SJCRH30 (cell line): ENCODE measurements around the gene IL17RE. TPM values are rescaled to one million over a fixed set of nuclear protein-coding genes. Genes with fewer than 3 reads are reported as not detected.

Experiments used
- DNase-seq, 2 experiments: peaks; one replicate each; pipeline ENCODE4 v3.0.0-alpha.2; 2015 to 2020
- H3K27ac ChIP-seq: fragments of 250-450 bp; sonication (Bioruptor Pico); 2 replicates; pipeline ENCODE4 v1.5.1; 2020; ENCODE audit warnings: mild to moderate bottlenecking, moderate library complexity
- H3K27me3 ChIP-seq: fragments of 250-450 bp; sonication (Bioruptor Pico); 2 replicates; pipeline ENCODE4 v1.5.1; 2020; ENCODE audit warnings: mild to moderate bottlenecking, moderate library complexity
- H3K36me3 ChIP-seq: fragments of 250-450 bp; sonication (Bioruptor Pico); 2 replicates; pipeline ENCODE4 v1.5.1; 2020; ENCODE audit warnings: mild to moderate bottlenecking, moderate library complexity
- H3K4me1 ChIP-seq: fragments of 250-450 bp; sonication (Bioruptor Pico); 2 replicates; pipeline ENCODE4 v1.5.1; 2020; ENCODE audit warnings: mild to moderate bottlenecking, moderate library complexity
- H3K4me3 ChIP-seq: fragments of 250-450 bp; sonication (Bioruptor Pico); 2 replicates; pipeline ENCODE4 v1.5.1; 2020; ENCODE audit warnings: mild to moderate bottlenecking, moderate library complexity
- H3K9me3 ChIP-seq: fragments of 250-450 bp; sonication (Bioruptor Pico); replicated peaks from 2 replicates; pipeline ENCODE4 v1.5.1; 2020; ENCODE audit warnings: mild to moderate bottlenecking, moderate library complexity
- total RNA-seq: library from RNA; depleted of rRNA; stranded (reverse); fragments of >200 nt; shearing (Covaris generic); gene quantifications from 2 replicates; pipeline ENCODE4 v1.2.3, GENCODE V29; 2014

IL17RE gene
- total RNA-seq, 1 experiment from 2014 or later: 0.12 TPM

DNA sequence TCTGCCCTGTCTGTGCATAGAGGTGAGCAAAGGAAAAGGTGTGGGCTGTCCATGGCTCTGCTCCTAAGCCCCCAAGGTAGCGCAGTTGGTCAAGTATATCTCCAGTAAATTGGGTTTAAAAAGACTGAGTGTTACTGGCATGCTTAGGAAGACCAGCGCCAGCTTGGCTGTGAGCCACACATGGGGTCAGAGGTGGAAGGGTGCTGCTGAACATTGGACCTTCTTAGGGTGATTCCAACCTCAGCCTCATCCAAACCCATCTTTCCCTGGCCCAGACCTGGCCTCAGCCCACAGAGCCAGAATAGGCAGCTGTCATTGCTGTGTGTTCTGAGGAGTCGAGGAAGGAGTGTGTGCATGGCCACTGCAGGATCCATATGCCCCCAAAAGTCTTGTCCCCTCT is 5.6 kb downstream of the IL17RE start:
- Histone ChIP-seq H3K4me1 (no peaks in the 10 kb centered on the region), H3K36me3 (no peaks in the 10 kb centered on the region), H3K27ac (no peak overlapping the region), H3K9me3 (no peaks in the 10 kb centered on the region), H3K27me3 (0 out of 2 replicates have a peak, but pooled peaks cover 7% of the 10 kb centered on the region), H3K4me3 (no peak overlapping the region)
- no peak for DNase-seq

- Histone ChIP-seq H3K27ac (no peak overlapping the region), H3K4me1 (no peaks in the 10 kb centered on the region), H3K9me3 (no peaks in the 10 kb centered on the region), H3K36me3 (no peaks in the 10 kb centered on the region), H3K27me3 (no peaks in the 10 kb centered on the region), H3K4me3 (no peak overlapping the region)
- no peak for DNase-seq
Observed at GRCh38 chr3:9909221-9910013, 6.8 kb downstream of the IL17RE start.

DNA sequence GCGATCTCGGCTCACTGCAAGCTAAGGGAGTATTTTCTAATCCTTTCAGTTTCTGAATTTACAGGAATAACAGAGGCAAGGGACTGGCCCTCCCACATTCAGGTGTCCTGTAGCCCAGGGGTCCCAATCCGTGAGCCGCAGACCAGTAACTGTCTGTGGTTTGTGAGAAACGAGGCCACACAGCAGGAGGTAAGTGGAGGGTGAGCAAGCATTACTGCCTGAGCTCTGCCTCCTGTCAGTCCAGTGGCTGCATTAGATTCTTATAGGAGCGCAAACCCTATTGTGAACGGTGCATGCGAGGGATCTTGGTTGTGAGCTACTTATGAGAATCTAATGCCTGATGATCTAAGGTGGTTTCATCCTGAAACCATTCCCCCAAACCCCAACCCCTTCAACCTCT is 9.2 kb downstream of the IL17RE start:
- H3K4me3 ChIP-seq: no peak overlapping the region
- no peak for DNase-seq
- H3K9me3 ChIP-seq: no peaks in the 10 kb centered on the region
- H3K27ac ChIP-seq: no peak overlapping the region
- no peaks in the 10 kb centered on the region for H3K36me3 ChIP-seq
- no peaks in the 10 kb centered on the region for H3K27me3 ChIP-seq
- H3K4me1 ChIP-seq: no peaks in the 10 kb centered on the region

- no peak overlapping the region for H3K4me3 ChIP-seq
- DNase-seq: no peak
- H3K4me1 ChIP-seq: no peaks in the 10 kb centered on the region
- H3K27ac ChIP-seq: no peak overlapping the region
- no peaks in the 10 kb centered on the region for H3K27me3 ChIP-seq
- H3K36me3 ChIP-seq: no peaks in the 10 kb centered on the region
- no peaks in the 10 kb centered on the region for H3K9me3 ChIP-seq
Observed at GRCh38 chr3:9912294-9912935, 9.8 kb downstream of the IL17RE start.

DNA sequence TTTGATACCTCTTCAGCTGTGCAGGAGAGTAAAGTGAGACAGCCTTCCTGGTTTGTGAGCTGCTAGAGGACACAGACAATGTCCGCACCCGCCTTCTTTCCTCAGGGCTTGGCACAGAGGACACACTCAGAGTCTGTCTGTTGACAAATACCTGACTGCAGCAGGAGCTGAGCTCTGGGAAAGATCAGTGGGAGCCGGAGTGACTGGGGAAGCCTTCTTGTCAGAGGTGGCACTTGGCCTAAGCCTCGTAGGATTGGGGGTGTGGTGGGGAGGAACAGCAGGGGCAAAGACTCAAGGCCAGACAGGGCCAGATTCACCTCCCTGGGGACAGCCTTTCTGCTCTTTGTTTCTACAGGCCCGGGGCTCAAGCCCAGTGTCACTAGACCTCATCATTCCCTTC is 11.0 kb downstream of the IL17RE start:
- no peaks in the 10 kb centered on the region for H3K36me3 ChIP-seq
- H3K4me3 ChIP-seq: no peak overlapping the region
- H3K9me3 ChIP-seq: no peaks in the 10 kb centered on the region
- no peaks in the 10 kb centered on the region for H3K4me1 ChIP-seq
- no peak for DNase-seq
- H3K27me3 ChIP-seq: no peaks in the 10 kb centered on the region
- H3K27ac ChIP-seq: no peak overlapping the region

DNA sequence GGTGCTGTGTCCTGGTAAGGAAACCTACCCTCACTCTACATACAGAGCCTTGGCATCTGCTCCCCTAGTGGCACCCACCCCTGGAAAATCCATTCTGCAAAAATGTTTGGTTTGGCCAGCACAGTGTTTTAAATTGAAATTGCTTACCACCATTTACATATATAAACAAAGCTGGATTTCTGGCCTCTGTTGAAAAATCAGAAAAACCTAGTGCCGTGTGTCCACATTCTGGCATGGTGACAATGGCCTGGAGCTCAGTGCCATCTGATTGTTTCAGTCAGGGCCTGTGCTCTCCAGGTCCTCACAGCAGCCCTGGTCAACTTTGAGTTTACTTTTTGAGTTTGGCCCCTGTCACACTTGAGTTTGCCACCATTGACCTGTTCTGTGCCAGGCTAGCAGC is 11.4 kb downstream of the IL17RE start:
- H3K4me1 ChIP-seq: no peaks in the 10 kb centered on the region
- no peak overlapping the region for H3K27ac ChIP-seq
- no peak for DNase-seq

DNA sequence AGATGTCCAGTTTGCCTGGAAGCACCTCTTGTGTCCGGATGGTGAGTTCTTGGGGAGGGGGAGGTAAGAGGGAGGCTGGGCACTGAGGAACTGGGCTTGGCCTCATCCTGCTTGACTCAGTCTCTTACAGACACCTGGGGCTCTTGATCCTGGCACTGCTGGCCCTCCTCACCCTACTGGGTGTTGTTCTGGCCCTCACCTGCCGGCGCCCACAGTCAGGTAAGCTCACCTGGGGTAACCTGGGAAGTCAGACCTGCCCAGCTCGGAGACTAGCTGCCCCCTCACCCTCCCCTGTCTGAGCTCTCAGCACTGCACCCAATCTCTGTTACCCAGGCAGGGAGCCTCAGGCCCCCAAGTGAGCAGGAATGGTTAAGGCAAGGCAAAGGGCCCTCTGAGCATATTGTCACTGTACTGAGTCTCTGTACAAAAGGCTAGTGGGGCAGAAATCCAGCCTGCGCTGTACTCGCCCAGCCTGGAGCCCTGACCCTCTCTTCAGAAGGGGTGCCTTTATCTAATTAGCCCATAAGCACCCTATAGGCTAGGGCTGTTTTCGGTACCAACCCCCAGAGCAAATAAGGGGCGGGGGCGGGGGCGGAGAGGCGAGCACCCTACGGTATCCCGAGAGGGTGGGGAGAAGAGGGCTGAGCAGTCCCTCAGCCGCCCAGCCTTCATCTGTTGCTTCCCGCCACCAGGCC is 12.1 kb downstream of the IL17RE start:
- peak; percentile 42 to 58 for DNase-seq
- Histone ChIP-seq H3K9me3 (no peaks in the 10 kb centered on the region), H3K27ac (no peak overlapping the region), H3K4me3 (peak overlapping the region; percentile 64), H3K36me3 (no peaks in the 10 kb centered on the region), H3K27me3 (no peaks in the 10 kb centered on the region), H3K4me1 (no peaks in the 10 kb centered on the region)

More for the DNA sequence above, 11.4 kb downstream of the IL17RE start:
- H3K4me3 ChIP-seq: no peak overlapping the region
- no peaks in the 10 kb centered on the region for H3K36me3 ChIP-seq
- no peaks in the 10 kb centered on the region for H3K9me3 ChIP-seq
- H3K27me3 ChIP-seq: no peaks in the 10 kb centered on the region

- H3K27me3 ChIP-seq: no peaks in the 10 kb centered on the region
- no peaks in the 10 kb centered on the region for H3K9me3 ChIP-seq
- peak; percentile 62 to 69 for DNase-seq
- no peaks in the 10 kb centered on the region for H3K36me3 ChIP-seq
- H3K27ac ChIP-seq: peak overlapping the region; percentile 3; the same call in 1 of the 2 replicates
- H3K4me1 ChIP-seq: no peaks in the 10 kb centered on the region
- H3K4me3 ChIP-seq: peak overlapping the region; percentile 64
Observed at GRCh38 chr3:9915254-9916141, 12.8 kb downstream of the IL17RE start.

DNA sequence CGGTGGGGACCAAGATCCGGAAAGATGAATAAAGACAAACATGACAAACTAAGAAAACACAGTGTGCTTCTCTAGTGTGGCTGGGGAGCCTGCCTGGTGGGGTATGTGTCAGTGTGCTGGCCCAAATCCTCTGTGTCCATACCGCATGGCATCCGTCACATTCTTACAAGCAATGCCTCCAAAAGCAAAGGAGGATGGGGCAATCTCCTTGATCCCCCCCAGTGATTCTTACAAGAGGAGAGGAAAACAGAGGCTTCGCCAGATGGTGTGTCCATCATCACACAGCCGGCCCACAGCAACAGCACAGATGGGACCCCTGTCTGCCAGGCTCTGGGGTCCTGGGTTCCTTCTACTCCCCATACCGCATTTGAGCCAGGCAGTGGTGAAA is 13.7 kb downstream of the IL17RE start:
- H3K27me3 ChIP-seq: no peaks in the 10 kb centered on the region
- H3K36me3 ChIP-seq: no peaks in the 10 kb centered on the region
- peak overlapping the region; percentile 1; the same call in 1 of the 2 replicates for H3K27ac ChIP-seq
- H3K9me3 ChIP-seq: no peaks in the 10 kb centered on the region
- peak; percentile 25 to 49 for DNase-seq
- peak overlapping the region; percentile 64 for H3K4me3 ChIP-seq
- H3K4me1 ChIP-seq: no peaks in the 10 kb centered on the region

DNA sequence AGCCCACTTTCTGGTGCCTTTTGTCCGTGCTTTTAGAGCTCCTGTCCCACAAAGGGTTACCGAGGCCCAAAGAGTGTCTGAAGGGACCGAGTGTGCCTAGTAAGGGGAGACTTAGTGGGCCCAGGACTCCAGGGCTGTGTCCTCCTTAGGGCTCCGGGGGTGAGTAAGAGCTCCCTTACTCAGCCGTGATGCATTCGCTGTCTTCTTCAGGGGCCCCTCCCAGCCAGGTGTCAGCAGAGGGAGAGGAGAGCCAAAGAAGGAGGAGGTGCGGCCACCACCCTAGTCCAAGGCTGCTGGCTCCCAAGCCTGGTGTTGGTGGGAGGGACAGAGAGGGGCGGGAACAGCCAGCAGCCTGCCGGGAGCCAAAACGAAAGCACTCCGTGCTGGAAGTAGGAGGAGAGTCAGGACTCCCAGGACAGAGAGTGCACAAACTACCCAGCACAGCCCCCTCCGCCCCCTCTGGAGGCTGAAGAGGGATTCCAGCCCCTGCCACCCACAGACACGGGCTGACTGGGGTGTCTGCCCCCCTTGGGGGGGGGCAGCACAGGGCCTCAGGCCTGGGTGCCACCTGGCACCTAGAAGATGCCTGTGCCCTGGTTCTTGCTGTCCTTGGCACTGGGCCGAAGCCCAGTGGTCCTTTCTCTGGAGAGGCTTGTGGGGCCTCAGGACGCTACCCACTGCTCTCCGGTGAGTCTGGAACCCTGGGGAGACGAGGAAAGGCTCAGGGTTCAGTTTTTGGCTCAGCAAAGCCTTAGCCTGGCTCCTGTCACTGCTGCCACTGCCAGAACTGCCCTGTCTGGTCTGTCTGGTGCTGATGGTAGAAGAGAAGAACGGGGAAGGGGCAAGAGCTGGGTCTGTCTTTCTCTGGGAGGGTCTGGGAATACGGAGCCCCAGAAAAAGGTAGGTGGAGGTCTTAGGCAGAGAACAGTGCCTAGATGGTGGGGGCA is 14.4 kb downstream of the IL17RE start, which contains the start of gene IL17RC:
IL17RC (plus strand) TSS at position 365 of the 947 bp plus-strand sequence; CDS start at position 583, 218 bp downstream.
- H3K4me3 ChIP-seq: peak within 1 kb of the TSS; percentile 64
- DNase-seq: peak; percentile 86 to 87
- peak within 1 kb of the TSS; percentile 3; the same call in 1 of the 2 replicates for H3K27ac ChIP-seq
- no peaks in the 10 kb centered on the region for H3K9me3 ChIP-seq
- H3K4me1 ChIP-seq: no peaks in the 10 kb centered on the region
- H3K27me3 ChIP-seq: no peaks in the 10 kb centered on the region
- no peaks in the 10 kb centered on the region for H3K36me3 ChIP-seq

DNA sequence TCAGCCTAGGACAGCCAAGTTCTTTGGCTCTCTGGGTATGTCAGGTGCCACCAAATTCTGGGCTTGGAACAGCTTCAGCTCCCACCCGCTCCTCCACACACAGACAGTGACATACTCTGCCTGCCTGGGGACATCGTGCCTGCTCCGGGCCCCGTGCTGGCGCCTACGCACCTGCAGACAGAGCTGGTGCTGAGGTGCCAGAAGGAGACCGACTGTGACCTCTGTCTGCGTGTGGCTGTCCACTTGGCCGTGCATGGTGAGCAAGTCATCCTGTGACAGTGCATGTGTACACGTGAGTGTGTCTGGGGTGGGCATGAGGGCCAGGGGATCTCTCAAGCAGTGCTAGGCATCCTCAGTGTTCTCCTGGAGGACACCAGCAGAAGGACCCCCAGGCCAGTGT is 15.2 kb downstream of the IL17RE start:
- Histone ChIP-seq H3K4me1 (no peaks in the 10 kb centered on the region), H3K9me3 (no peaks in the 10 kb centered on the region), H3K4me3 (no peak overlapping the region), H3K27ac (no peak overlapping the region), H3K27me3 (no peaks in the 10 kb centered on the region), H3K36me3 (no peaks in the 10 kb centered on the region)
- DNase-seq: no peak

GRCh38 chr3:9918261-9919038 is 15.8 kb downstream of the IL17RE start:
- DNase-seq: no peak
- Histone ChIP-seq H3K9me3 (no peaks in the 10 kb centered on the region), H3K27me3 (no peaks in the 10 kb centered on the region), H3K27ac (no peak overlapping the region), H3K4me1 (no peaks in the 10 kb centered on the region), H3K36me3 (no peaks in the 10 kb centered on the region), H3K4me3 (no peak overlapping the region)

- DNase-seq: no peak
- no peak overlapping the region for H3K4me3 ChIP-seq
- H3K36me3 ChIP-seq: no peaks in the 10 kb centered on the region
- H3K27me3 ChIP-seq: no peaks in the 10 kb centered on the region
- H3K27ac ChIP-seq: no peak overlapping the region
- H3K4me1 ChIP-seq: no peaks in the 10 kb centered on the region
- no peaks in the 10 kb centered on the region for H3K9me3 ChIP-seq
Observed at GRCh38 chr3:9928158-9928557, 25.5 kb downstream of the IL17RE start.
